Spinal cord (tissue), 10 donors: Measurements from ENCODE around the gene ABCB11. TPM values are rescaled to one million over a fixed set of nuclear protein-coding genes. Genes with fewer than 3 reads are reported as not detected.
A peak's percentile ranks its signal among the peaks of the same experiment; 100 is the strongest.

ENCODE experiments used
- DNase-seq, 6 donors: peaks; one replicate each; pipeline versions ENCODE4 v3.0.0 to v3.0.0-alpha.2; 2013 to 2015; ENCODE audit warnings: low spot score in 6 of 6, low read depth in 4 of 6
- H3K27ac ChIP-seq: one replicate; pipeline ENCODE4 v1.5.1; 2013; ENCODE audit warnings: low read depth, low read length, control low read depth
- H3K27me3 ChIP-seq: one replicate; pipeline ENCODE4 v1.6.1; 2013; ENCODE audit warnings: low read length; ENCODE audit not compliant: control insufficient read depth, insufficient read depth
- H3K36me3 ChIP-seq: one replicate; pipeline ENCODE4 v1.6.1; 2013; ENCODE audit warnings: low read length; ENCODE audit not compliant: control insufficient read depth, insufficient read depth
- H3K4me1 ChIP-seq: one replicate; pipeline ENCODE4 v1.6.1; 2013; ENCODE audit warnings: low read length; ENCODE audit not compliant: control insufficient read depth, insufficient read depth
- H3K4me3 ChIP-seq: one replicate; pipeline ENCODE4 v1.5.1; 2013; ENCODE audit warnings: low read depth, low read length, control low read depth
- H3K9me3 ChIP-seq: one replicate; pipeline ENCODE4 v1.6.1; 2013; ENCODE audit warnings: low read length; ENCODE audit not compliant: control insufficient read depth, insufficient read depth
- WGBS: methylation state at CpG from one replicate; pipeline ENCODE4 v1.1.5; 2013; ENCODE audit warnings: missing lambda C conversion rate; ENCODE audit not compliant: insufficient coverage; 5-methylcytosine and 5-hydroxymethylcytosine counted together
- polyA plus RNA-seq, 2 donors: library from polyadenylated mRNA; unstranded; fragments of 120-200 nt; gene quantifications; one replicate each; pipeline ENCODE4 v1.2.1, GENCODE V29; 2013; ENCODE audit not compliant: insufficient read length in 2 of 2
- total RNA-seq, 2 donors: library from RNA; depleted of rRNA in 1 of 2; stranded (reverse); fragments of 120-200 nt in 1 of 2; fragments of >200 nt in 1 of 2; gene quantifications; one replicate each; pipeline versions ENCODE4 v1.2.3 to v1.2.4, GENCODE V29; 2013 to 2014
- donor health status: healthy.

ABCB11 gene
- total and polyA plus RNA-seq, 4 donors: 0.19 to 0.66 (median 0.25) TPM

DNA sequence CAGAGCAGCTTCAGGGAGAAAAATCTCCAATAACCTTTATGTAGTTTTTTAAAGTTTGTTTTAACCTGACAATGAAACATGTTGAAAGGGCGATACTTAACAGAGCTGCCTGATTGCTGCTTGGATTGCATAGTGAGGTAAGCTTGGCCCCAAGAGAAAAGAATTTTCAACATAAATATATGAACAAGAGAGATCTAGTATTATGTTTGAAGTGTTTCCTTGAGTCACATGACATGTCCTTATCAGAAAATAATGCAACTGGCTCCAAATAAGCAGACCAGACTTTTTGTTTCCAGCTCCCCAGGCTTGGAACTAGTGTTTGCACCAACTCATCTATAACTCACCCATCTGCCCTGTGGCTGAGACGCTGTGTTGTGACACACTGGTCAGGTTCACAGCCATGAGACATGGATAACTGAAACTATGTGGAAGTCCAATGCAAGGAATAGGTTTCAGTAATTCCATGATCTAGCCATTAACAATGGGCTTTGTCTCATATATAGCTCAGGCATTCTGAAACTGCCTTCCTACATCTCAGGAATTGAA is 44.7 kb downstream of the ABCB11 start:
- WGBS: 80% methylated on average over 1 of the region's 2 CpGs
- H3K4me1 ChIP-seq: no peaks in the 10 kb centered on the region
- no peak overlapping the region for H3K4me3 ChIP-seq
- no peaks in the 10 kb centered on the region for H3K9me3 ChIP-seq
- no peaks in the 10 kb centered on the region for H3K36me3 ChIP-seq
- H3K27me3 ChIP-seq: no peaks in the 10 kb centered on the region
- H3K27ac ChIP-seq: no peak overlapping the region
- DNase-seq: no peak

DNA sequence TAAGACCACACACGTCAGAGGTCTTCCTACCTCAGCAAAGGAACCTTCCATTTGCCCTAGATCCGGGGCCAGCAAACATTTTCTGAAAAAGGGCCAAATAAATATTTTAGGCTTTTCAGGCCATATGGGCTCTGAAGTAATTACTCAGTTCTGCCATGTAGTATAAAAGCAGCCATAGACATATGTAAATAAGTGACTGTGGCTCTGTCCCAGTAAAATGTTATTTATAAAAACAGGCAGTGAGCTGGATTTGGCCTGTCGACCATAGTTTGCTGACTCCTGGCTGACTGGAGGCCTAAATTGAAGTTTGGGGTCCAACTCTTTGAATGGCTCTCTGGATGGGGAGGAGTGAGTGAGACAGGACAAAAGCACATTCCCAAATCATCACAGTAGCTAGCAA is 49.5 kb downstream of the ABCB11 start:
- Histone ChIP-seq H3K27ac (no peak overlapping the region), H3K9me3 (no peaks in the 10 kb centered on the region), H3K36me3 (no peaks in the 10 kb centered on the region), H3K4me1 (no peaks in the 10 kb centered on the region), H3K4me3 (no peak overlapping the region), H3K27me3 (no peaks in the 10 kb centered on the region)
- no CpG with 5 or more reads among the region's 3 CpGs for WGBS
- DNase-seq: peak in 1 of 6 donors; percentile 67

DNA sequence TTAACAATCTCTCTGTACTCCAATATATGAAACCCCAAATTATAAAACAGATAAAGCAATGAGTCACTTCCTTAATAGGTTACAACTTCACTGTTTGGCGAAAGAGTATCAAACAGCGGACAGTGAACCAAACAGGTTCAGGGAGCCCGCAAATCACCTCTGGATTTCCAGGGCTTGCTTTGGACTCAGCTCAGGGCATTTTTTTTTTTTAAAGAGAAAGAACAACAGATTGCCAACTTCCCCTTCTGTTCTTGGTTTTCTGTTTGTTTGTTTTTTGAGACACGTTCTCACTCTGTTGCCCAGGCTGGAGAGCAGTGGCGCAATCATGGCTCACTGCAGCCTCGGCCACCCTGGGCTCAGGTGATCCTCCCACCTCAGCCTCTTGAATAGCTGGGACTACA is 52.7 kb downstream of the ABCB11 start:
- no peak overlapping the region for H3K4me3 ChIP-seq
- no peaks in the 10 kb centered on the region for H3K4me1 ChIP-seq
- no peaks in the 10 kb centered on the region for H3K36me3 ChIP-seq
- DNase-seq: no peak
- H3K9me3 ChIP-seq: no peaks in the 10 kb centered on the region
- 100% methylated on average over 1 of the region's 6 CpGs for WGBS
- H3K27me3 ChIP-seq: no peaks in the 10 kb centered on the region
- H3K27ac ChIP-seq: no peak overlapping the region

DNA sequence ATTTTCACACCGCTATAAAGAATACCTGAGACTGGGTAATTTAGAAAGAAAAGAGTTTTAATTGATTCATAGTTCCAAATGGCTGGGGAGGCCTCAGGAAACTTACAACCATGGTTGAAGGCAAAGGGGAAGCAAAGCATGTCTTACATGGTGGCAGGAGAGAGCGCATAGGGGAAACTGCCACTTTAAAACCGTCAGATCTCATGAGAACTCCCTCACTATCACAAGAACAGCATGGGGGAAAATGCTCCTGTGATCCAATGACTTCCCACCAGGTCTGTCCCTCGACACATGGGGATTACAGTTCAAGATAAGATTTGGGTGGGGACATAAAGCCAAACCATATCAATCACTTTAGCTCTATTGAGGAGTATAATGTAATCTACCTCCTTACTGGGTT is 53.5 kb downstream of the ABCB11 start:
- Histone ChIP-seq H3K4me3 (no peak overlapping the region), H3K4me1 (no peaks in the 10 kb centered on the region), H3K9me3 (no peaks in the 10 kb centered on the region), H3K27ac (no peak overlapping the region), H3K27me3 (no peaks in the 10 kb centered on the region), H3K36me3 (no peaks in the 10 kb centered on the region)
- no CpG with 5 or more reads among the region's 4 CpGs for WGBS
- no peak for DNase-seq

DNA sequence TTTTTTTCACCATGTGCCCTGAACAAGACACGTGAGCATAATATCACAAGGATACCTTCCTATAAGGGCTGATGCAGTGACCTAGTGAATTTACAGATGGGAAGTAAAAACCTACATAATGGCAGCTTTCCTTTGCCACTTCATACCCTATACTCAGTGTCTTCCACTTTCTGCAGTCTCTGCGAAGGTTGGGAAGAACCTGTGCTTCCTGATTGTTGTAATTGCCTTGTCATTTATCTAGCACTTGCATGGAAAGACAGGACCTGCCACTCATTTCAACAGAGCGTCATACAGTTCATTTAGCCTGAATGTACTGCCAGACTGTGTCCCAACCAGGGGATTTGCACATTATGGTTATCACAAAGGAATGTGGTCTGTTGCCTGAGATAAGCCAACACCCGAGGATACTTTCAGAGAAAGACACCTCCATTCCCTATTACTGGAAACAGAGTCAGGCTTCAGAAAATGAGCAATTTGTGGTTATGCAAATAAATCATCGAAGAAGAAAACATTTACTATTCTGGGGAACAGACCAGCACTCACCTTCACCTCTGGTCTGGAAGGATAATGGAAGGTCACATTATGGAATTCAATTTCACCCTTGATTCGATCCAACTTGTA is 55.0 kb downstream of the ABCB11 start:
- 57% methylated on average over 1 of the region's 6 CpGs for WGBS
- Histone ChIP-seq H3K9me3 (no peaks in the 10 kb centered on the region), H3K27ac (no peak overlapping the region), H3K4me1 (no peaks in the 10 kb centered on the region), H3K36me3 (no peaks in the 10 kb centered on the region), H3K27me3 (no peaks in the 10 kb centered on the region), H3K4me3 (no peak overlapping the region)
- DNase-seq: peak in 1 of 6 donors; percentile 32

DNA sequence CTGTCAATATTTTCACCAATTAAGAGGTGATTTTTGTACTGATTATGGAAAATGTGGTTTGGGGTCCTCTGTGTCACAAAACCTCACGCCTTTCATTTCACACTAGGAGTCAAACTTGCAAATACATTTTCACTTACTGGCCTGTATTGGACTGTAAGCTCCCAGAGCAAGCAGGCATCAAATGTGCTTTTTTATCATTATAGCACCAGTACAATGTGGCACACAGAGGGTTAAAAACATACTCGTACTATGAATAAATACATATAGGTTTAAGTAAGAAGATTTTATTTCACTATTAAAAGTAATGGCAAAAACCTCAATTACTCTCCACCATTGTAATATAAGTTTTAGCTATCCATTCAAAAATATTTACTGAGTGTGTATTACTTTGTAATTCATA is 56.7 kb downstream of the ABCB11 start:
- Histone ChIP-seq H3K27ac (no peak overlapping the region), H3K36me3 (no peaks in the 10 kb centered on the region)
- WGBS: no CpG with 5 or more reads among the region's 2 CpGs

DNA sequence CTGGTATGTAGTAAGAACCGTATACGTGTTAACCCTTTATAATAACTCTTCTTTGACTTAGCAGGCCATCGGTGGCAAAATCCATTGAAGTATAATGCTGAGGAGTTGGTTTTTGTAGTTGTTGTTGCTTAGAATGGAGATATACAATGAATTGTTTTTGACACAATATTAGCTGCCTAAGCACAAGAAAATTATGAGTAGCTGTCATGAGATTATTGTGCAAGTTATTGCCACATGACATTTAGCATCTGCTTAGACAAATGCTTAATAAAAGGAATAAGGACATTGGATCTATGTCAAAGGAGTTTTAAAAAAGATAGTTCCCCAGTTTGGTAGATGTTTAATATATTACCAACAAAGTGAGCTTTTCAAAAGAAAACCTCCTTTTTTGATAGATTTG is 59.9 kb downstream of the ABCB11 start:
- Histone ChIP-seq H3K4me3 (no peak overlapping the region), H3K36me3 (no peaks in the 10 kb centered on the region), H3K9me3 (no peaks in the 10 kb centered on the region), H3K4me1 (no peaks in the 10 kb centered on the region), H3K27me3 (no peaks in the 10 kb centered on the region), H3K27ac (no peak overlapping the region)
- DNase-seq: no peak
- WGBS: no CpG with 5 or more reads among the region's 3 CpGs

More for the DNA sequence above, 56.7 kb downstream of the ABCB11 start:
- no peaks in the 10 kb centered on the region for H3K4me1 ChIP-seq
- no peak overlapping the region for H3K4me3 ChIP-seq
- no peaks in the 10 kb centered on the region for H3K9me3 ChIP-seq
- H3K27me3 ChIP-seq: no peaks in the 10 kb centered on the region
- peak in 1 of 6 donors; percentile 25 for DNase-seq

DNA sequence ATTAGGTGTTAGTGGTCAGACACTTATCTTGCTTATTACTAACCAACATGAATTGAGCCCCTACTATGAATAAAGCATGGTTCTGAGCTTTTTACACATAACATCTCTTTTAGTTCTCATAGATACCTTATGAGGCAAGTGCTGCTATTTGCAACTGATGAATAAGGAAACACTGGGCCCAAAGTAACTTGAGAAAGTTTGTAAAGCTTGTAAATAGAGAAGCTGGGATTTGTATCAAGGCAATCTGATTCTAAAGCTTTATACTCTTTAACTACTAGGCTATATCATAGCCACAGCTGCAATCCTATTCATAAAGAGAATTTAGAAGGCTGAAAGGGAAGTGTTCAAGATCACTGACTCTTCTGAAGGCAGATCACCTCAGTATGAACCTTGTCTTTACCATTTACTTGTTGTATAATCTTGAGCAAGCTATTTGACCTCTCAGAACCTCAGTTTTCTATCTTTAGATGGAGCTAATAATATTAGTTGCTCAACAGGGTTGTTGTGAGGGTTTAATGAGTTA is 60.4 kb downstream of the ABCB11 start:
- DNase-seq: no peak
- H3K4me1 ChIP-seq: no peaks in the 10 kb centered on the region
- H3K27me3 ChIP-seq: no peaks in the 10 kb centered on the region
- no peak overlapping the region for H3K4me3 ChIP-seq
- H3K36me3 ChIP-seq: no peaks in the 10 kb centered on the region
- no peaks in the 10 kb centered on the region for H3K9me3 ChIP-seq
- no peak overlapping the region for H3K27ac ChIP-seq

DNA sequence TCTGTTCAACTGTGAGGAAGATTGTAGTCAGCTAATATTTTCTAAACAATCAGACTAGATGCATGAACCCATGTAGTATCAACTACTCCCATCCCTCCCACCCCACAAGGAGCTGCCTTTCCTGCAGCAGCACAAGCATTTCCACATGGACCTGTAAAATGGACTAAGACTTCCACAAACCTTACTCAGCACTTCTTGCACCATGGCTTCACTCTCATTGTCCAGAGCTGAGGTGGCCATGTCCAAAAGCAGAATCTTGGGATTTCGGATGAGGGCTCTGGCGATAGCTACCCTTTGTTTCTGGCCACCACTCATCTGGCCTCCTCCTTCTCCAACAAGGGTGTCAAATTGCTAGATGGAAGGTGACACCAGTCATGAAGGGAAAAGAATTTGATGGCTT is 61.3 kb downstream of the ABCB11 start:
- Histone ChIP-seq H3K9me3 (no peaks in the 10 kb centered on the region), H3K27me3 (no peaks in the 10 kb centered on the region), H3K36me3 (no peaks in the 10 kb centered on the region), H3K4me1 (no peaks in the 10 kb centered on the region), H3K27ac (no peak overlapping the region), H3K4me3 (no peak overlapping the region)
- WGBS: no CpG with 5 or more reads among the region's 2 CpGs
- no peak for DNase-seq

DNA sequence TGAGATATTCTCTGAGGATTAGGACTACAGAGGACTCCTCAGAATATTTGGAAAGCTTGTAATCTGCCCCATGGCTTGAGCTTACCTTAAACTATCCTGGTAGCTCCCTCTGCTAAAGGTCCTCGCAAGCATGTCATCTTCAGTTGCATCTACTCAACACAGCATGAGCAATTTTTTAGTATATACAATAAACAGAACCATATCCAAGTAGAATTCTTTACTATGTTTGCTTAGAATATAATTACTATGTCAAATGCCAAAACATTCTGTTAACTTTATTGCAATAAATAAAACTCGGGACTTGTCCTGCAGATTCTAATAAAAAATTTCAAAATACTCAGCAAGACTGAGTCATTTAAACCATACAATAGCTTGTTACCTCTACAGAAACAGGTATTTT is 62.8 kb downstream of the ABCB11 start:
- H3K27ac ChIP-seq: no peak overlapping the region
- no peak for DNase-seq
- no peaks in the 10 kb centered on the region for H3K9me3 ChIP-seq
- no peaks in the 10 kb centered on the region for H3K36me3 ChIP-seq
- H3K4me1 ChIP-seq: no peaks in the 10 kb centered on the region
- no CpG with 5 or more reads among the region's 2 CpGs for WGBS
- H3K4me3 ChIP-seq: no peak overlapping the region
- H3K27me3 ChIP-seq: no peaks in the 10 kb centered on the region
